GM23338 (cell line): ENCODE data around the gene APPL2. TPM values are rescaled to one million over a fixed set of nuclear protein-coding genes. Genes with fewer than 3 reads are reported as not detected.
A peak's percentile ranks its signal among the peaks of the same experiment; 100 is the strongest.

Source experiments
- ATAC-seq: fragments of 200-7000 bp; cut with Tn5 transposase; 3 replicates; pipeline ENCODE4 v1.9.1; 2020
- DNase-seq: peaks from one replicate; pipeline ENCODE4 v3.0.0-alpha.2; 2015; ENCODE audit warnings: low spot score
- H2AFZ ChIP-seq: fragments of 200-600 bp; sonication (generic); 2 replicates; pipeline ENCODE4 v1.8.0; 2016; ENCODE audit warnings: antibody characterized with exemption, mild to moderate bottlenecking, moderate library complexity
- H3F3A ChIP-seq: fragments of 200-600 bp; sonication (generic); replicated peaks from 2 replicates; pipeline ENCODE4 v1.8.0; 2017; ENCODE audit warnings: antibody characterized with exemption, mixed run types, low read depth
- H3K27ac ChIP-seq: fragments of 200-600 bp; sonication (generic); 2 replicates; pipeline ENCODE4 v1.6.1; 2016; ENCODE audit warnings: low read depth
- H3K27me3 ChIP-seq: fragments of 200-600 bp; sonication (generic); 2 replicates; pipeline ENCODE4 v1.8.0; 2016; ENCODE audit warnings: mild to moderate bottlenecking, mixed run types, moderate library complexity; ENCODE audit not compliant: insufficient read depth
- H3K36me3 ChIP-seq: fragments of 200-600 bp; sonication (generic); 2 replicates; pipeline ENCODE4 v1.8.0; 2016; ENCODE audit warnings: mild to moderate bottlenecking; ENCODE audit not compliant: insufficient read depth
- H3K4me1 ChIP-seq: fragments of 200-600 bp; sonication (generic); 2 replicates; pipeline ENCODE4 v1.8.0; 2016; ENCODE audit warnings: mild to moderate bottlenecking, moderate library complexity; ENCODE audit not compliant: insufficient read depth
- H3K4me2 ChIP-seq: fragments of 200-600 bp; sonication (generic); 2 replicates; pipeline ENCODE4 v1.7.1; 2017; ENCODE audit warnings: mixed run types
- H3K4me3 ChIP-seq: fragments of 200-600 bp; sonication (generic); 2 replicates; pipeline ENCODE4 v1.6.1; 2016; ENCODE audit warnings: mixed run types
- H3K79me2 ChIP-seq: fragments of 200-600 bp; sonication (generic); replicated peaks from 2 replicates; pipeline ENCODE4 v1.8.0; 2017; ENCODE audit warnings: mild to moderate bottlenecking; ENCODE audit not compliant: insufficient read depth
- H3K9me2 ChIP-seq: fragments of 200-600 bp; sonication (generic); 2 replicates; pipeline ENCODE4 v1.8.0; 2017; ENCODE audit not compliant: insufficient read depth
- H4K20me1 ChIP-seq: fragments of 200-600 bp; sonication (generic); replicated peaks from 2 replicates; pipeline ENCODE4 v1.8.0; 2017; ENCODE audit warnings: mild to moderate bottlenecking; ENCODE audit not compliant: insufficient read depth
- H3K27ac Mint-ChIP-seq: 2 replicates; pipeline ENCODE4 v1.8.0; 2020; ENCODE audit warnings: inconsistent platforms, mild to moderate bottlenecking, moderate library complexity, mixed read lengths
- H3K27me3 Mint-ChIP-seq: 3 replicates; pipeline ENCODE4 v1.8.0; 2022; ENCODE audit warnings: low read depth, mild to moderate bottlenecking, moderate library complexity, mixed read lengths, inconsistent platforms; ENCODE audit not compliant: insufficient read depth, poor library complexity
- H3K36me3 Mint-ChIP-seq: 3 replicates; pipeline ENCODE4 v1.8.0; 2021; ENCODE audit warnings: low read depth, mild to moderate bottlenecking, inconsistent platforms, moderate library complexity, mixed read lengths
- H3K4me1 Mint-ChIP-seq: 3 replicates; pipeline ENCODE4 v1.8.0; 2020; ENCODE audit warnings: mild to moderate bottlenecking, inconsistent platforms, mixed read lengths
- H3K4me3 Mint-ChIP-seq: 3 replicates; pipeline ENCODE4 v1.8.0; 2021; ENCODE audit warnings: moderate library complexity, mild to moderate bottlenecking, inconsistent platforms, mixed read lengths
- H3K9me3 Mint-ChIP-seq: 3 replicates; pipeline ENCODE4 v1.8.0; 2020; ENCODE audit warnings: moderate library complexity, mild to moderate bottlenecking, inconsistent platforms, mixed read lengths
- CREB1 ChIP-seq: fragments of 250-450 bp; sonication (Bioruptor Pico); IDR thresholded peaks from 2 replicates; pipeline ENCODE4 v1.5.0; 2020; ENCODE audit warnings: low read depth, mild to moderate bottlenecking, moderate library complexity
- NANOG ChIP-seq: IDR thresholded peaks from 2 replicates; pipeline ENCODE4 v1.6.1; 2016; ENCODE audit warnings: antibody characterized with exemption, borderline replicate concordance
- POLR2AphosphoS5 ChIP-seq: IDR thresholded peaks from 2 replicates; pipeline ENCODE4 v1.6.1; 2016; ENCODE audit warnings: antibody characterized with exemption, low read depth
- STAT1 ChIP-seq: IDR thresholded peaks from one replicate; pipeline ENCODE4 v1.6.1; 2016; ENCODE audit warnings: antibody characterized with exemption; ENCODE audit not compliant: unreplicated experiment
- ZNF114 ChIP-seq: fragments of 250-450 bp; sonication (Bioruptor Pico); IDR thresholded peaks from 2 replicates; pipeline ENCODE4 v1.5.0; 2020; ENCODE audit warnings: mild to moderate bottlenecking, moderate library complexity
- ZNF331 ChIP-seq: fragments of 250-450 bp; sonication (Bioruptor Pico); IDR thresholded peaks from 2 replicates; pipeline ENCODE4 v1.5.0; 2020; ENCODE audit warnings: low read depth, mild to moderate bottlenecking, moderate library complexity
- polyA plus RNA-seq: library from polyadenylated mRNA; unstranded; fragments of >200 nt; fragmentation: Nextera tagmentation; extraction: Ambion mirVana; gene quantifications from 2 replicates; pipeline ENCODE4 v1.2.1, GENCODE V29; 2016
- total RNA-seq: library from RNA; depleted of rRNA; stranded (reverse); fragments of >200 nt; shearing (Covaris generic); gene quantifications from 2 replicates; pipeline ENCODE4 v1.2.3, GENCODE V29; 2014
- TF ChIP-seq, protein P1 (sequence below), 2 experiments: fragments of 200-600 bp in 1 of 2; sonication (generic) in 1 of 2; conservative IDR thresholded peaks; 2 replicates each; pipeline versions ENCODE4 v1.5.1 to v1.6.1; 2016 to 2017; ENCODE audit warnings: antibody characterized with exemption in 2 of 2, low read depth in 2 of 2, mild to moderate bottlenecking in 2 of 2, moderate library complexity in 1 of 2
- TF ChIP-seq, protein P2 (sequence below): fragments of 250-450 bp; sonication (Bioruptor Pico); IDR thresholded peaks from 2 replicates; pipeline ENCODE4 v1.5.0; 2020; ENCODE audit warnings: mild to moderate bottlenecking, moderate library complexity
- TF ChIP-seq, protein P3 (sequence below): IDR thresholded peaks from one replicate; pipeline ENCODE4 v1.6.1; 2018; ENCODE audit warnings: antibody characterized with exemption; ENCODE audit not compliant: unreplicated experiment
- TF ChIP-seq, protein P4 (sequence below): IDR thresholded peaks from 2 replicates; pipeline ENCODE4 v1.6.1; 2016; ENCODE audit warnings: antibody characterized with exemption

The APPL2 gene
- total and polyA plus RNA-seq, 2 experiments from 2014 or later: 9.3 to 17.4 TPM

DNA sequence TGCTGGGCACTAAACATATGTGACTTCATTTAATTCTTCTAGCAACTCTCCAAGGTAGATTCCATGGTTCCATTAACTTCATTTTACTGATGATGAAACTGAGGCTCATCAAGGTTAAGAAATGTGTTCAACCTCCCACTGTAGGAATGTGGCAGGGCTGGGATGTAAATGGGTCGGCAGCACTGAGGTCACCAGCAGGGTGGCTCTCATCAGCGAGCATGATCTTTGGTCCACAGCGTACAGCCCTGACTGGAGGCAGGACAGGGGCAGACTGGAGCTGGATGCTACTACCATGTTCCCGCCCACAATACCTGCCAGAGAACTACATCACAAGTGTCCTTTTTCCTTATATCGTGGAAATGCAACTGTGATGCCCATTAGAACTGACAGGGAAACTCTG lies 4.6 kb downstream of the APPL2 start:
- H3K4me1 Mint-ChIP-seq: peaks cover 17% of the 10 kb centered on the region
- peaks cover 43% of the 10 kb centered on the region for H3K79me2 ChIP-seq

More for the DNA sequence above, 4.6 kb downstream of the APPL2 start:
- Histone ChIP-seq H3K36me3 (no peaks in the 10 kb centered on the region; the same call in 1 of the 2 replicates), H3K27ac (no peak overlapping the region), H3F3A (no peaks in the 10 kb centered on the region), H3K4me2 (no peak overlapping the region), H3K4me1 (peaks cover 9% of the 10 kb centered on the region), H3K4me3 (no peak overlapping the region), H2AFZ (no peak overlapping the region), H4K20me1 (no peaks in the 10 kb centered on the region), H3K27me3 (no peaks in the 10 kb centered on the region), H3K9me2 (no peaks in the 10 kb centered on the region)
- Mint-ChIP-seq H3K9me3 (no peaks in the 10 kb centered on the region), H3K27me3 (peaks cover 1% of the 10 kb centered on the region), H3K4me3 (no peak overlapping the region), H3K27ac (no peak overlapping the region), H3K36me3 (peaks cover 13% of the 10 kb centered on the region)
- ATAC-seq (peak; percentile 13; the same call in 1 of the 3 replicates), DNase-seq (no peak)
- TF ChIP-seq STAT1 (no peak), ZNF331 (CRISPR knock-in tag) (no peak), CREB1 (CRISPR knock-in tag) (no peak), POLR2AphosphoS5 (no peak), NANOG (no peak), ZNF114 (CRISPR knock-in tag) (no peak)
- TF ChIP-seq, protein P1, sequence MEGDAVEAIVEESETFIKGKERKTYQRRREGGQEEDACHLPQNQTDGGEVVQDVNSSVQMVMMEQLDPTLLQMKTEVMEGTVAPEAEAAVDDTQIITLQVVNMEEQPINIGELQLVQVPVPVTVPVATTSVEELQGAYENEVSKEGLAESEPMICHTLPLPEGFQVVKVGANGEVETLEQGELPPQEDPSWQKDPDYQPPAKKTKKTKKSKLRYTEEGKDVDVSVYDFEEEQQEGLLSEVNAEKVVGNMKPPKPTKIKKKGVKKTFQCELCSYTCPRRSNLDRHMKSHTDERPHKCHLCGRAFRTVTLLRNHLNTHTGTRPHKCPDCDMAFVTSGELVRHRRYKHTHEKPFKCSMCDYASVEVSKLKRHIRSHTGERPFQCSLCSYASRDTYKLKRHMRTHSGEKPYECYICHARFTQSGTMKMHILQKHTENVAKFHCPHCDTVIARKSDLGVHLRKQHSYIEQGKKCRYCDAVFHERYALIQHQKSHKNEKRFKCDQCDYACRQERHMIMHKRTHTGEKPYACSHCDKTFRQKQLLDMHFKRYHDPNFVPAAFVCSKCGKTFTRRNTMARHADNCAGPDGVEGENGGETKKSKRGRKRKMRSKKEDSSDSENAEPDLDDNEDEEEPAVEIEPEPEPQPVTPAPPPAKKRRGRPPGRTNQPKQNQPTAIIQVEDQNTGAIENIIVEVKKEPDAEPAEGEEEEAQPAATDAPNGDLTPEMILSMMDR (conservative IDR thresholded peaks at IDR 0.05; ENCODE audit: low read depth in 2 of 2): no peak
- TF ChIP-seq, protein P2, sequence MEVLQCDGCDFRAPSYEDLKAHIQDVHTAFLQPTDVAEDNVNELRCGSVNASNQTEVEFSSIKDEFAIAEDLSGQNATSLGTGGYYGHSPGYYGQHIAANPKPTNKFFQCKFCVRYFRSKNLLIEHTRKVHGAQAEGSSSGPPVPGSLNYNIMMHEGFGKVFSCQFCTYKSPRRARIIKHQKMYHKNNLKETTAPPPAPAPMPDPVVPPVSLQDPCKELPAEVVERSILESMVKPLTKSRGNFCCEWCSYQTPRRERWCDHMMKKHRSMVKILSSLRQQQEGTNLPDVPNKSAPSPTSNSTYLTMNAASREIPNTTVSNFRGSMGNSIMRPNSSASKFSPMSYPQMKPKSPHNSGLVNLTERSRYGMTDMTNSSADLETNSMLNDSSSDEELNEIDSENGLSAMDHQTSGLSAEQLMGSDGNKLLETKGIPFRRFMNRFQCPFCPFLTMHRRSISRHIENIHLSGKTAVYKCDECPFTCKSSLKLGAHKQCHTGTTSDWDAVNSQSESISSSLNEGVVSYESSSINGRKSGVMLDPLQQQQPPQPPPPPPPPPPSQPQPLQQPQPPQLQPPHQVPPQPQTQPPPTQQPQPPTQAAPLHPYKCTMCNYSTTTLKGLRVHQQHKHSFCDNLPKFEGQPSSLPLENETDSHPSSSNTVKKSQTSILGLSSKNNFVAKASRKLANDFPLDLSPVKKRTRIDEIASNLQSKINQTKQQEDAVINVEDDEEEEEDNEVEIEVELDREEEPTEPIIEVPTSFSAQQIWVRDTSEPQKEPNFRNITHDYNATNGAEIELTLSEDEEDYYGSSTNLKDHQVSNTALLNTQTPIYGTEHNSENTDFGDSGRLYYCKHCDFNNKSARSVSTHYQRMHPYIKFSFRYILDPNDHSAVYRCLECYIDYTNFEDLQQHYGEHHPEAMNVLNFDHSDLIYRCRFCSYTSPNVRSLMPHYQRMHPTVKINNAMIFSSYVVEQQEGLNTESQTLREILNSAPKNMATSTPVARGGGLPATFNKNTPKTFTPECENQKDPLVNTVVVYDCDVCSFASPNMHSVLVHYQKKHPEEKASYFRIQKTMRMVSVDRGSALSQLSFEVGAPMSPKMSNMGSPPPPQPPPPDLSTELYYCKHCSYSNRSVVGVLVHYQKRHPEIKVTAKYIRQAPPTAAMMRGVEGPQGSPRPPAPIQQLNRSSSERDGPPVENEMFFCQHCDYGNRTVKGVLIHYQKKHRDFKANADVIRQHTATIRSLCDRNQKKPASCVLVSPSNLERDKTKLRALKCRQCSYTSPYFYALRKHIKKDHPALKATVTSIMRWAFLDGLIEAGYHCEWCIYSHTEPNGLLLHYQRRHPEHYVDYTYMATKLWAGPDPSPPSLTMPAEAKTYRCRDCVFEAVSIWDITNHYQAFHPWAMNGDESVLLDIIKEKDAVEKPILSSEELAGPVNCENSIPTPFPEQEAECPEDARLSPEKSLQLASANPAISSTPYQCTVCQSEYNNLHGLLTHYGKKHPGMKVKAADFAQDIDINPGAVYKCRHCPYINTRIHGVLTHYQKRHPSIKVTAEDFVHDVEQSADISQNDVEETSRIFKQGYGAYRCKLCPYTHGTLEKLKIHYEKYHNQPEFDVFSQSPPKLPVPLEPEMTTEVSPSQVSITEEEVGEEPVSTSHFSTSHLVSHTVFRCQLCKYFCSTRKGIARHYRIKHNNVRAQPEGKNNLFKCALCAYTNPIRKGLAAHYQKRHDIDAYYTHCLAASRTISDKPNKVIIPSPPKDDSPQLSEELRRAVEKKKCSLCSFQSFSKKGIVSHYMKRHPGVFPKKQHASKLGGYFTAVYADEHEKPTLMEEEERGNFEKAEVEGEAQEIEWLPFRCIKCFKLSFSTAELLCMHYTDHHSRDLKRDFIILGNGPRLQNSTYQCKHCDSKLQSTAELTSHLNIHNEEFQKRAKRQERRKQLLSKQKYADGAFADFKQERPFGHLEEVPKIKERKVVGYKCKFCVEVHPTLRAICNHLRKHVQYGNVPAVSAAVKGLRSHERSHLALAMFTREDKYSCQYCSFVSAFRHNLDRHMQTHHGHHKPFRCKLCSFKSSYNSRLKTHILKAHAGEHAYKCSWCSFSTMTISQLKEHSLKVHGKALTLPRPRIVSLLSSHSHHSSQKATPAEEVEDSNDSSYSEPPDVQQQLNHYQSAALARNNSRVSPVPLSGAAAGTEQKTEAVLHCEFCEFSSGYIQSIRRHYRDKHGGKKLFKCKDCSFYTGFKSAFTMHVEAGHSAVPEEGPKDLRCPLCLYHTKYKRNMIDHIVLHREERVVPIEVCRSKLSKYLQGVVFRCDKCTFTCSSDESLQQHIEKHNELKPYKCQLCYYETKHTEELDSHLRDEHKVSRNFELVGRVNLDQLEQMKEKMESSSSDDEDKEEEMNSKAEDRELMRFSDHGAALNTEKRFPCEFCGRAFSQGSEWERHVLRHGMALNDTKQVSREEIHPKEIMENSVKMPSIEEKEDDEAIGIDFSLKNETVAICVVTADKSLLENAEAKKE (CRISPR knock-in tag): no peak
- TF ChIP-seq, protein P3, sequence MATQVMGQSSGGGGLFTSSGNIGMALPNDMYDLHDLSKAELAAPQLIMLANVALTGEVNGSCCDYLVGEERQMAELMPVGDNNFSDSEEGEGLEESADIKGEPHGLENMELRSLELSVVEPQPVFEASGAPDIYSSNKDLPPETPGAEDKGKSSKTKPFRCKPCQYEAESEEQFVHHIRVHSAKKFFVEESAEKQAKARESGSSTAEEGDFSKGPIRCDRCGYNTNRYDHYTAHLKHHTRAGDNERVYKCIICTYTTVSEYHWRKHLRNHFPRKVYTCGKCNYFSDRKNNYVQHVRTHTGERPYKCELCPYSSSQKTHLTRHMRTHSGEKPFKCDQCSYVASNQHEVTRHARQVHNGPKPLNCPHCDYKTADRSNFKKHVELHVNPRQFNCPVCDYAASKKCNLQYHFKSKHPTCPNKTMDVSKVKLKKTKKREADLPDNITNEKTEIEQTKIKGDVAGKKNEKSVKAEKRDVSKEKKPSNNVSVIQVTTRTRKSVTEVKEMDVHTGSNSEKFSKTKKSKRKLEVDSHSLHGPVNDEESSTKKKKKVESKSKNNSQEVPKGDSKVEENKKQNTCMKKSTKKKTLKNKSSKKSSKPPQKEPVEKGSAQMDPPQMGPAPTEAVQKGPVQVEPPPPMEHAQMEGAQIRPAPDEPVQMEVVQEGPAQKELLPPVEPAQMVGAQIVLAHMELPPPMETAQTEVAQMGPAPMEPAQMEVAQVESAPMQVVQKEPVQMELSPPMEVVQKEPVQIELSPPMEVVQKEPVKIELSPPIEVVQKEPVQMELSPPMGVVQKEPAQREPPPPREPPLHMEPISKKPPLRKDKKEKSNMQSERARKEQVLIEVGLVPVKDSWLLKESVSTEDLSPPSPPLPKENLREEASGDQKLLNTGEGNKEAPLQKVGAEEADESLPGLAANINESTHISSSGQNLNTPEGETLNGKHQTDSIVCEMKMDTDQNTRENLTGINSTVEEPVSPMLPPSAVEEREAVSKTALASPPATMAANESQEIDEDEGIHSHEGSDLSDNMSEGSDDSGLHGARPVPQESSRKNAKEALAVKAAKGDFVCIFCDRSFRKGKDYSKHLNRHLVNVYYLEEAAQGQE: no peak
- TF ChIP-seq, protein P4, sequence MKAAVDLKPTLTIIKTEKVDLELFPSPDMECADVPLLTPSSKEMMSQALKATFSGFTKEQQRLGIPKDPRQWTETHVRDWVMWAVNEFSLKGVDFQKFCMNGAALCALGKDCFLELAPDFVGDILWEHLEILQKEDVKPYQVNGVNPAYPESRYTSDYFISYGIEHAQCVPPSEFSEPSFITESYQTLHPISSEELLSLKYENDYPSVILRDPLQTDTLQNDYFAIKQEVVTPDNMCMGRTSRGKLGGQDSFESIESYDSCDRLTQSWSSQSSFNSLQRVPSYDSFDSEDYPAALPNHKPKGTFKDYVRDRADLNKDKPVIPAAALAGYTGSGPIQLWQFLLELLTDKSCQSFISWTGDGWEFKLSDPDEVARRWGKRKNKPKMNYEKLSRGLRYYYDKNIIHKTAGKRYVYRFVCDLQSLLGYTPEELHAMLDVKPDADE: no peak
